Measurements from ENCODE around the gene PLPP4. TPM values are rescaled to one million over a fixed set of nuclear protein-coding genes. Genes with fewer than 3 reads are reported as not detected.

The PLPP4 gene
- polyA plus RNA-seq, 1 of the 3 experiments (the other 2 are of a cell fraction) = 27.9 TPM

DNA sequence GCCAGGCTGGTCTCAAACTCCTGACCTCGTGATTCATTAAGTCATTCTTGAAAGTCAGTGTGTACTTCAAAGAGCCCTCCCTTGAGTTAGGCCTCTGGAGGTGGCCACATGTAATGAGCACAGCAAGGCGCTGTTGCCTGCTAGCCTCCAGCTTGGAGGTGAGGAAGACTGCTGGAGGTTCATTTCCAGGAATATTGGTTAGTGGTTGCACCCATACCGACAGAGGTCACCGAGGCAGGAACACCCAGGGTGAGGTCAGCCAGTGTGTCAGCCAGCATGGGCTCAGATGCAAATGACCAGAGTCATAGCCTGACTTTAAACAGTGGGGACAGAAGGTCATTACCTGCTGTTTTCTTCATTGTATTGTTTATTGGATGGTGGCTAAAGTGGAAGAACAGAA is 85.0 kb downstream of the PLPP4 start:
- TF ChIP-seq RAD21 (IDR thresholded peaks at IDR 0.05; ENCODE audit: low read length) (no peak), FOXJ3 (CRISPR knock-in tag; IDR thresholded peaks at IDR 0.05) (no peak), MXI1 (IDR thresholded peaks at IDR 0.05; ENCODE audit: low read depth, low read length) (no peak), FOSL2 (IDR thresholded peaks at IDR 0.05; ENCODE audit: borderline replicate concordance, low read depth) (no peak)
- TF ChIP-seq, protein P1, sequence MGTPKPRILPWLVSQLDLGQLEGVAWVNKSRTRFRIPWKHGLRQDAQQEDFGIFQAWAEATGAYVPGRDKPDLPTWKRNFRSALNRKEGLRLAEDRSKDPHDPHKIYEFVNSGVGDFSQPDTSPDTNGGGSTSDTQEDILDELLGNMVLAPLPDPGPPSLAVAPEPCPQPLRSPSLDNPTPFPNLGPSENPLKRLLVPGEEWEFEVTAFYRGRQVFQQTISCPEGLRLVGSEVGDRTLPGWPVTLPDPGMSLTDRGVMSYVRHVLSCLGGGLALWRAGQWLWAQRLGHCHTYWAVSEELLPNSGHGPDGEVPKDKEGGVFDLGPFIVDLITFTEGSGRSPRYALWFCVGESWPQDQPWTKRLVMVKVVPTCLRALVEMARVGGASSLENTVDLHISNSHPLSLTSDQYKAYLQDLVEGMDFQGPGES (IDR thresholded peaks at IDR 0.05; ENCODE audit: low read depth, low read length) = no peak
- no peak overlapping the region for H3K9ac ChIP-seq
- H3K27ac ChIP-seq (ENCODE audit: low read depth in 2 of 2, low read length in 1 of 2) = no peak overlapping the region
- peaks cover 59% of the 10 kb centered on the region; the same call in 1 of the 2 replicates for H3K79me2 ChIP-seq (ENCODE audit: insufficient read depth)
- 0 out of 2 replicates have a peak, but pooled peaks cover 4% of the 10 kb centered on the region for H4K20me1 ChIP-seq (ENCODE audit: insufficient read depth)
- no peaks in the 10 kb centered on the region; a peak in 1 of 4 replicates for H3K4me1 ChIP-seq (ENCODE audit: control insufficient read depth in 1 of 2, insufficient read depth in 2 of 2, low read depth in 1 of 2, low read length in 1 of 2)
- CTCF ChIA-PET = interaction anchor here (1.3 kb wide), 1 partner anchor 194 kb away, joined by 3 read pairs; no protein-coding TSS in a partner anchor
- H3K36me3 ChIP-seq (replicated peaks in 1 of 2; ENCODE audit: control insufficient read depth in 1 of 2, insufficient read depth in 2 of 2, low read length in 1 of 2) = peaks cover 0 to 29% of the 10 kb centered on the region in 2 experiments
- POLR2A ChIA-PET = no interaction called here
- no peak overlapping the region for H3K4me2 ChIP-seq
- H2AFZ ChIP-seq (ENCODE audit: low read depth) = no peak overlapping the region
- DNase-seq = no peak
- H3K9me3 ChIP-seq = no peaks in the 10 kb centered on the region
- WGBS (ENCODE audit: low lambda C conversion rate) = 54% methylated on average over 2 of the region's 4 CpGs
- peaks cover 6% of the 10 kb centered on the region for H3F3A ChIP-seq (replicated peaks; ENCODE audit: insufficient read depth)
- no peak overlapping the region for H3K4me3 ChIP-seq (ENCODE audit: low read depth in 2 of 2, low read length in 1 of 2)
- no peaks in the 10 kb centered on the region for H3K27me3 ChIP-seq (ENCODE audit: insufficient read depth)
- no peaks in the 10 kb centered on the region for H3K9me2 ChIP-seq

DNA sequence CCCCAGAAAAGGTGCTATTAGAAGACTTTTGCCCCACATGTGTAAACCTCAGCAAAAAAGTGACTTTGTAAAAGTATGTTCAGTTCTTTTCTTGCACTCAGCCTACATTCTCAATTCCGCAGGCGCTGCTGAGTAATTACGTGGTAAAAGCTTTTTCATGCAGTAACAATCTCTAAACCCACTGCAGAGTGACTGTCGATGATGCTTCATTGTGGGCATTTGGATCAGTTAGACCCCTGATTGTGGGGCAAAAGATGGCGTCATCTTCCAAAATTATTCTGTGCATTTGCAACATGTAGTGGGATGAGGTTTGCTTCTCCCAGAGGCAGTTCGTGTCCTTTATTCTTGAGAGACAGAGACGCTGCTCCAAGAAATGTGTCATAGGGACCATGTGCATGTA is 85.6 kb downstream of the PLPP4 start:
- H3K9ac ChIP-seq = no peak overlapping the region
- H3K9me2 ChIP-seq = no peaks in the 10 kb centered on the region
- H3K4me1 ChIP-seq (ENCODE audit: control insufficient read depth in 1 of 2, insufficient read depth in 2 of 2, low read depth in 1 of 2, low read length in 1 of 2) = no peaks in the 10 kb centered on the region; a peak in 1 of 4 replicates
- peaks cover 59% of the 10 kb centered on the region; the same call in 1 of the 2 replicates for H3K79me2 ChIP-seq (ENCODE audit: insufficient read depth)
- H3K27me3 ChIP-seq (ENCODE audit: insufficient read depth) = no peaks in the 10 kb centered on the region
- no peak overlapping the region for H3K4me3 ChIP-seq (ENCODE audit: low read depth in 2 of 2, low read length in 1 of 2)
- H3K9me3 ChIP-seq = no peaks in the 10 kb centered on the region
- DNase-seq = no peak
- no peak overlapping the region for H3K27ac ChIP-seq (ENCODE audit: low read depth in 2 of 2, low read length in 1 of 2)
- H4K20me1 ChIP-seq (ENCODE audit: insufficient read depth) = 0 out of 2 replicates have a peak, but pooled peaks cover 4% of the 10 kb centered on the region
- H3F3A ChIP-seq (replicated peaks; ENCODE audit: insufficient read depth) = peaks cover under 1% of the 10 kb centered on the region
- no peak overlapping the region for H3K4me2 ChIP-seq
- no peak overlapping the region for H2AFZ ChIP-seq (ENCODE audit: low read depth)
- POLR2A ChIA-PET = no interaction called here
- H3K36me3 ChIP-seq (replicated peaks in 1 of 2; ENCODE audit: control insufficient read depth in 1 of 2, insufficient read depth in 2 of 2, low read length in 1 of 2) = peaks cover 0 to 36% of the 10 kb centered on the region in 2 experiments
- TF ChIP-seq MEF2A (IDR thresholded peaks at IDR 0.05; ENCODE audit: borderline replicate concordance, low read depth) (no peak), ELF1 (IDR thresholded peaks at IDR 0.05) (no peak)
- TF ChIP-seq, protein P2, sequence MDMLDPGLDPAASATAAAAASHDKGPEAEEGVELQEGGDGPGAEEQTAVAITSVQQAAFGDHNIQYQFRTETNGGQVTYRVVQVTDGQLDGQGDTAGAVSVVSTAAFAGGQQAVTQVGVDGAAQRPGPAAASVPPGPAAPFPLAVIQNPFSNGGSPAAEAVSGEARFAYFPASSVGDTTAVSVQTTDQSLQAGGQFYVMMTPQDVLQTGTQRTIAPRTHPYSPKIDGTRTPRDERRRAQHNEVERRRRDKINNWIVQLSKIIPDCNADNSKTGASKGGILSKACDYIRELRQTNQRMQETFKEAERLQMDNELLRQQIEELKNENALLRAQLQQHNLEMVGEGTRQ (IDR thresholded peaks at IDR 0.05; ENCODE audit: borderline replicate concordance, low read depth, low read length) = no peak
- 86% methylated on average over 7 of the region's 7 CpGs for WGBS (ENCODE audit: low lambda C conversion rate)
- CTCF ChIA-PET = interaction anchor here (1.3 kb wide), 1 partner anchor 194 kb away, joined by 3 read pairs; no protein-coding TSS in a partner anchor

DNA sequence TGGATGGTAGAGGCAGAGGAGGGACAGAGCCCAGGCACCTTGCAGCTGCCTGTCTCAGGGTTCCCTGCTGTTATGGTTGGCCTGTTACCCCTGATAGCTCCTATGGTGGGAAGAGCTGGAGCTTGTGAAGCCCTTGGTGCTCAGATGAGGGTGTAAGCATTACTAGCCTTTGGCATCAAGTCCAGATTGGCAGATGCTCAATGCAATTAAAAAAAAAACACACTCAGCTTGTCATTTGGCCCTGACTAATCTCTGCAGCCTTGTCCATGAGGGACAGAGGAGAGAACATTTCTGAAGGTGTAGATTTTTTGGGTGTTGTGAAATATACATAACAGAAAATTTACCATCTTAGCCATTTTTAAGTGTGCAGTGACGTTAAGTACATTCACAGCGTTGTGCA is 86.3 kb downstream of the PLPP4 start:
- Histone ChIP-seq H3K27ac (ENCODE audit: low read depth in 2 of 2, low read length in 1 of 2) (no peak overlapping the region), H2AFZ (ENCODE audit: low read depth) (no peak overlapping the region), H3K4me2 (no peak overlapping the region), H3K4me1 (ENCODE audit: control insufficient read depth in 1 of 2, insufficient read depth in 2 of 2, low read depth in 1 of 2, low read length in 1 of 2) (no peaks in the 10 kb centered on the region; a peak in 1 of 4 replicates), H3K9me2 (no peaks in the 10 kb centered on the region), H3K79me2 (ENCODE audit: insufficient read depth) (peaks cover 64% of the 10 kb centered on the region), H4K20me1 (ENCODE audit: insufficient read depth) (0 out of 2 replicates have a peak, but pooled peaks cover 4% of the 10 kb centered on the region), H3K4me3 (ENCODE audit: low read depth in 2 of 2, low read length in 1 of 2) (no peak overlapping the region), H3K36me3 (replicated peaks in 1 of 2; ENCODE audit: control insufficient read depth in 1 of 2, insufficient read depth in 2 of 2, low read length in 1 of 2) (peaks cover 0 to 40% of the 10 kb centered on the region in 2 experiments), H3K27me3 (ENCODE audit: insufficient read depth) (no peaks in the 10 kb centered on the region), H3K9me3 (no peaks in the 10 kb centered on the region), H3F3A (replicated peaks; ENCODE audit: insufficient read depth) (no peaks in the 10 kb centered on the region), H3K9ac (no peak overlapping the region)
- POLR2A ChIA-PET = no interaction called here
- CTCF ChIA-PET = interaction anchor here (1.0 to 1.3 kb wide), 2 partner anchors 103 to 193 kb away, joined by 3 read pairs; no protein-coding TSS in a partner anchor
- DNase-seq = no peak
- WGBS (ENCODE audit: low lambda C conversion rate) = 81% methylated on average over 2 of the region's 2 CpGs
- no peak for TF ChIP-seq RAD21 (IDR thresholded peaks at IDR 0.05; ENCODE audit: low read length)
- TF ChIP-seq MXI1 (IDR thresholded peaks at IDR 0.05; ENCODE audit: low read depth, low read length) = no peak
- TF ChIP-seq, protein P3, sequence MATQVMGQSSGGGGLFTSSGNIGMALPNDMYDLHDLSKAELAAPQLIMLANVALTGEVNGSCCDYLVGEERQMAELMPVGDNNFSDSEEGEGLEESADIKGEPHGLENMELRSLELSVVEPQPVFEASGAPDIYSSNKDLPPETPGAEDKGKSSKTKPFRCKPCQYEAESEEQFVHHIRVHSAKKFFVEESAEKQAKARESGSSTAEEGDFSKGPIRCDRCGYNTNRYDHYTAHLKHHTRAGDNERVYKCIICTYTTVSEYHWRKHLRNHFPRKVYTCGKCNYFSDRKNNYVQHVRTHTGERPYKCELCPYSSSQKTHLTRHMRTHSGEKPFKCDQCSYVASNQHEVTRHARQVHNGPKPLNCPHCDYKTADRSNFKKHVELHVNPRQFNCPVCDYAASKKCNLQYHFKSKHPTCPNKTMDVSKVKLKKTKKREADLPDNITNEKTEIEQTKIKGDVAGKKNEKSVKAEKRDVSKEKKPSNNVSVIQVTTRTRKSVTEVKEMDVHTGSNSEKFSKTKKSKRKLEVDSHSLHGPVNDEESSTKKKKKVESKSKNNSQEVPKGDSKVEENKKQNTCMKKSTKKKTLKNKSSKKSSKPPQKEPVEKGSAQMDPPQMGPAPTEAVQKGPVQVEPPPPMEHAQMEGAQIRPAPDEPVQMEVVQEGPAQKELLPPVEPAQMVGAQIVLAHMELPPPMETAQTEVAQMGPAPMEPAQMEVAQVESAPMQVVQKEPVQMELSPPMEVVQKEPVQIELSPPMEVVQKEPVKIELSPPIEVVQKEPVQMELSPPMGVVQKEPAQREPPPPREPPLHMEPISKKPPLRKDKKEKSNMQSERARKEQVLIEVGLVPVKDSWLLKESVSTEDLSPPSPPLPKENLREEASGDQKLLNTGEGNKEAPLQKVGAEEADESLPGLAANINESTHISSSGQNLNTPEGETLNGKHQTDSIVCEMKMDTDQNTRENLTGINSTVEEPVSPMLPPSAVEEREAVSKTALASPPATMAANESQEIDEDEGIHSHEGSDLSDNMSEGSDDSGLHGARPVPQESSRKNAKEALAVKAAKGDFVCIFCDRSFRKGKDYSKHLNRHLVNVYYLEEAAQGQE (IDR thresholded peaks at IDR 0.05; ENCODE audit: low read depth, low read length) = no peak
- no peak for TF ChIP-seq SMC3 (IDR thresholded peaks at IDR 0.05; ENCODE audit: low read depth, low read length)
- no peak for TF ChIP-seq ELF1 (IDR thresholded peaks at IDR 0.05)
- no peak for TF ChIP-seq JUND (IDR thresholded peaks at IDR 0.05)
- TF ChIP-seq, protein P4, sequence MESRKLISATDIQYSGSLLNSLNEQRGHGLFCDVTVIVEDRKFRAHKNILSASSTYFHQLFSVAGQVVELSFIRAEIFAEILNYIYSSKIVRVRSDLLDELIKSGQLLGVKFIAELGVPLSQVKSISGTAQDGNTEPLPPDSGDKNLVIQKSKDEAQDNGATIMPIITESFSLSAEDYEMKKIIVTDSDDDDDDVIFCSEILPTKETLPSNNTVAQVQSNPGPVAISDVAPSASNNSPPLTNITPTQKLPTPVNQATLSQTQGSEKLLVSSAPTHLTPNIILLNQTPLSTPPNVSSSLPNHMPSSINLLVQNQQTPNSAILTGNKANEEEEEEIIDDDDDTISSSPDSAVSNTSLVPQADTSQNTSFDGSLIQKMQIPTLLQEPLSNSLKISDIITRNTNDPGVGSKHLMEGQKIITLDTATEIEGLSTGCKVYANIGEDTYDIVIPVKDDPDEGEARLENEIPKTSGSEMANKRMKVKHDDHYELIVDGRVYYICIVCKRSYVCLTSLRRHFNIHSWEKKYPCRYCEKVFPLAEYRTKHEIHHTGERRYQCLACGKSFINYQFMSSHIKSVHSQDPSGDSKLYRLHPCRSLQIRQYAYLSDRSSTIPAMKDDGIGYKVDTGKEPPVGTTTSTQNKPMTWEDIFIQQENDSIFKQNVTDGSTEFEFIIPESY (IDR thresholded peaks at IDR 0.05; ENCODE audit: borderline replicate concordance, low read depth) = no peak
- TF ChIP-seq CHD2 (IDR thresholded peaks at IDR 0.05; ENCODE audit: low read length, partially characterized antibody) = no peak
- TF ChIP-seq RCOR1 (IDR thresholded peaks at IDR 0.05; ENCODE audit: low read length) = no peak

All from SK-N-SH (cell line).